Naive B cell (primary cell): Measurements from ENCODE around the gene CCDC148. TPM values are rescaled to one million over a fixed set of nuclear protein-coding genes. Genes with fewer than 3 reads are reported as not detected.
A peak's percentile ranks its signal among the peaks of the same experiment; 100 is the strongest.

Experiments used
- ATAC-seq, 2 donors: fragments of 150-1000 bp; cut with Tn5 transposase; 2 replicates each; pipeline ENCODE4 v1.10.0; 2021; ENCODE audit warnings: low read depth in 2 of 2, mild to moderate bottlenecking in 2 of 2, moderate library complexity in 2 of 2
- DNase-seq: peaks from one replicate; pipeline ENCODE4 v3.0.0; 2022
- H3K27ac Mint-ChIP-seq, 6 donors: one replicate each; pipeline ENCODE4 v1.8.0; 2020 to 2022; ENCODE audit warnings: mild to moderate bottlenecking in 6 of 6, mixed read lengths in 6 of 6, moderate library complexity in 5 of 6, inconsistent platforms in 2 of 6
- H3K27me3 Mint-ChIP-seq, 3 donors: one replicate each; pipeline ENCODE4 v1.8.0; 2021 to 2022; ENCODE audit warnings: mixed read lengths in 3 of 3, mild to moderate bottlenecking in 1 of 3
- H3K36me3 Mint-ChIP-seq, 2 donors: one replicate each; pipeline ENCODE4 v1.8.0; 2020 to 2022; ENCODE audit warnings: mixed read lengths in 2 of 2, inconsistent platforms in 1 of 2, mild to moderate bottlenecking in 1 of 2
- H3K4me1 Mint-ChIP-seq, 3 donors: one replicate each; pipeline ENCODE4 v1.8.0; 2020 to 2022; ENCODE audit warnings: mixed read lengths in 3 of 3, inconsistent platforms in 1 of 3, mild to moderate bottlenecking in 1 of 3, moderate library complexity in 1 of 3
- H3K4me3 Mint-ChIP-seq, 8 donors: one replicate each; pipeline ENCODE4 v1.8.0; 2020 to 2022; ENCODE audit warnings: mild to moderate bottlenecking in 8 of 8, mixed read lengths in 8 of 8, moderate library complexity in 8 of 8, inconsistent platforms in 2 of 8
- H3K9me3 Mint-ChIP-seq, 7 donors: one replicate each; pipeline ENCODE4 v1.8.0; 2020 to 2022; ENCODE audit warnings: mixed read lengths in 7 of 7, mild to moderate bottlenecking in 5 of 7, inconsistent platforms in 2 of 7, moderate library complexity in 1 of 7
- polyA plus RNA-seq, 6 donors: library from polyadenylated mRNA; unstranded; fragments of 300-500 nt; fragmentation: Illumina TruSeq; gene quantifications; one replicate each; pipeline ENCODE4 v1.2.3, GENCODE V29; 2021; ENCODE audit warnings: low read depth in 6 of 6

The CCDC148 gene
- polyA plus RNA-seq, 6 donors from 2014 or later = not detected

DNA sequence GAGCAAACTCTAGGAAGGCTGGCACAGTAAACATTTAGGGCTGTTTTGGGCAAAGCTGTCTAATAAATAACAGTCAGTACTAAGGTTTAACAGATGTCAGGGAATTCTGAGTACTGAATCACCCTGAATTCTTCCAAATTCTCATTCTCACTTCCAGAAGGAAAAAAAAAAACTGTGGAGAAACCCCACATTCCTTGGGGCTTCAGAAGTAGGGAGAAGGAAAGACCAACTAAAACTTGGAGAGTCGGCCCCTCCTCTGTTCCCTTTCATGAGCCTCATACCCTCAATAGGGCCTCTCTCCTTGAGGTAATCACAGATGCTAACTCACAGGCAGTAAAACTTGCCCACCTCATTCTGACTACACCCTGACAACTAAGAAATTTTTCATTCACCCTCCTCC lies 62.1 kb downstream of the CCDC148 start:
- peaks cover 0 to 7% (median 1%) of the 10 kb centered on the region in 7 donors for H3K9me3 Mint-ChIP-seq
- no peak for ATAC-seq
- no peak overlapping the region for H3K27ac Mint-ChIP-seq
- H3K27me3 Mint-ChIP-seq = peaks cover 0 to 19% (median 8%) of the 10 kb centered on the region in 3 donors
- no peak for DNase-seq
- no peaks in the 10 kb centered on the region for H3K4me1 Mint-ChIP-seq
- H3K4me3 Mint-ChIP-seq = no peak overlapping the region
- H3K36me3 Mint-ChIP-seq = peaks cover 0 to 1% of the 10 kb centered on the region in 2 donors

DNA sequence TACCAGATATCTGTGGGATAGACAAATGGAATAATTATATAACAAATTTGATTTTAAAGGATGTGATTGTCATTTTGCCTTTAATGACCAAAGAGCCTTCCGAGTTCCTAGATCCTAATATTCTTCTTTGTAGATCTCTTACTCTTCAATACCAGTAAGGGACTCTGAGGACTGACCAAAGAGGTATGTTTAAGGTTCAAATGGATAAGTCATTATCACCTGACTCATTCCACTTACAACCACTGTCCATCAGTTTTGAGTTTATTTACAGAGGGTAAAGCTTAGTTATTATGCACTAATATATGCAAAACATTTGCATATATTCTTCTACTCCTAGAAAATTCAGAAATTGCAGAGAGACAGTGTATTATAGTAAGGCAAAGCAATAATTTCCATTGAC lies 62.7 kb downstream of the CCDC148 start:
- no peak for ATAC-seq
- peaks cover 0 to 5% (median 0%) of the 10 kb centered on the region in 7 donors for H3K9me3 Mint-ChIP-seq
- H3K27me3 Mint-ChIP-seq = peaks cover 0 to 19% (median 8%) of the 10 kb centered on the region in 3 donors
- H3K27ac Mint-ChIP-seq = no peak overlapping the region
- no peak overlapping the region for H3K4me3 Mint-ChIP-seq
- DNase-seq = no peak
- H3K4me1 Mint-ChIP-seq = no peaks in the 10 kb centered on the region
- H3K36me3 Mint-ChIP-seq = no peaks in the 10 kb centered on the region

DNA sequence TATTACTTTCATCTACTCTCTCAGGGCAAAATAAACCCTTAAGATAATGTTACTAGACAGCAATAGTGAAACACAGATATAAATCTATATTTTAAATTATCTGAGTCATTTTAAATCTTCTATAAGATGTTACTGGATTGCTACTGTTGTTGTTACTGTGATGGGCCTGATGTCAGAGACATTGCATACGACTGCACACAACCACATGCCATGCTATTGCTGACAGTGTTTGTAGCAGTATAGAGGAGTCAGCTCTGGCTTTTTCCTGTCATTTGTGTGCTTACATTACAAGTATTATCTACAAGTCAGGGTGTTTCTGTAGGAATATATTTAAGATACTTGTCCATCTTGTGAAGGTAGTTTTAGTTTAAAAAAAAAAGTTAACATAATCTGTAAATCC lies 63.9 kb downstream of the CCDC148 start:
- Mint-ChIP-seq H3K36me3 (no peaks in the 10 kb centered on the region), H3K27ac (no peak overlapping the region), H3K4me3 (no peak overlapping the region), H3K9me3 (peaks cover 0 to 3% (median 0%) of the 10 kb centered on the region in 7 donors), H3K4me1 (no peaks in the 10 kb centered on the region), H3K27me3 (peaks cover 0 to 8% (median 8%) of the 10 kb centered on the region in 3 donors)
- ATAC-seq (no peak), DNase-seq (no peak)

DNA sequence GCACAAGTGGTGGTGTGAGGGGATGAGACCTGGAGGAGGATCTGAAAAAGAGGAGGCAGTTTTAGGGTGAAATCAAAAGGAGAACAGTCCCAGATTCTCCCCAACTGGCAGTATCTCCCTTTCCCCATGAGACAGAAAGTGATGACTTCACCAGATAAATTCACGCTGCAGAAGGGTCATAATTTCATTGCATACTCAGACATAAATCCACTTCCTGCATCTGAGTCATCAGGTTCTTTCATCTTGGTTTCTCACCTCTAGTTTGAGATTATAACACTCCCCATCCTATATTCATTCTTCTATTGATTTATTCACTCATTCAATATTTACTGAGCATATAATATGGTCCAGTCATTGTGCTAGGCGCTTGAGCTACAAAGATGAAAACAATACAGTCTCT lies 64.7 kb downstream of the CCDC148 start:
- H3K9me3 Mint-ChIP-seq = no peaks in the 10 kb centered on the region
- ATAC-seq (no peak), DNase-seq (no peak)
- no peak overlapping the region for H3K4me3 Mint-ChIP-seq
- peaks cover 0 to 5% (median 3%) of the 10 kb centered on the region in 3 donors for H3K27me3 Mint-ChIP-seq
- no peaks in the 10 kb centered on the region for H3K36me3 Mint-ChIP-seq
- H3K27ac Mint-ChIP-seq = no peak overlapping the region
- no peaks in the 10 kb centered on the region for H3K4me1 Mint-ChIP-seq

DNA sequence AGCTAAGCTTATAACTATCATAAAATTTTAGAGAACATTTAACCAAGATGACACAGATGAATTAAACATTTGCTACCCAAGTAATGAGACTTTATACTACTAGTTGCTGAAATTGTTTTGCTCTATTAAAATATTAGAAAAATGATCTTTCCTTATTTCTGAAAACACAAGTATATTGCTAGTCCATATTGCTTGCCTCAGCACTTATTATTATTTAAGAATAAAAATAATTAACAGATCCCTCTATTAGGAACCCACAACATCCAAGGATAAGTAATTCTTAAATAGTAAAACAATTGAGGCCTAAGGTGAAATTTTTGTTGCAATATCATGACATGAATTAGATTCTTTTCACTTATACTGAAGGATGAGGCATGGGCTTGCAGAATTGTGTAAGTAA lies 65.2 kb downstream of the CCDC148 start:
- H3K4me3 Mint-ChIP-seq = no peak overlapping the region
- DNase-seq (no peak), ATAC-seq (no peak)
- no peaks in the 10 kb centered on the region for H3K36me3 Mint-ChIP-seq
- H3K27me3 Mint-ChIP-seq = no peaks in the 10 kb centered on the region
- H3K9me3 Mint-ChIP-seq = no peaks in the 10 kb centered on the region
- H3K27ac Mint-ChIP-seq = no peak overlapping the region
- no peaks in the 10 kb centered on the region for H3K4me1 Mint-ChIP-seq

DNA sequence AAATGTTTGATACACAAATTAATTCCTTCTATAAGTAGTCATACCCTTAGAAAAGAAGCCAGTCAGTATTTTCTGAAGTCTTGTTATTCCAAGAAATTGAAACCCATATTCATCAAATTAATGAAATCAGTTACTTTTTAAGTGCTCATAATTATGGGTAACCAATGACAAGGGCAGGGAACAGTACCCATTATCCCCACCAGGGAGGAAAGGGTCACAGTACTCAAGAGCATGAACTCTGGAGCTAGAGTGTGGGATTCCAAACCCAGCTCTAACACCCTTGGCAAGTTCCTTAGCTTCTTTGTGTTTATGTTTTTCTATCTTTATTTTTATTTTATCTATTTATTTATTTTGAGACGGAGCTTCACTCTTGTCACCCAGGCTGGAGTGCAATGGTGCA lies 68.4 kb downstream of the CCDC148 start:
- no peak for ATAC-seq
- no peak overlapping the region for H3K4me3 Mint-ChIP-seq
- H3K9me3 Mint-ChIP-seq = no peaks in the 10 kb centered on the region
- no peak for DNase-seq
- H3K27ac Mint-ChIP-seq = no peak overlapping the region
- H3K27me3 Mint-ChIP-seq = no peaks in the 10 kb centered on the region
- H3K4me1 Mint-ChIP-seq = no peaks in the 10 kb centered on the region
- no peaks in the 10 kb centered on the region for H3K36me3 Mint-ChIP-seq

DNA sequence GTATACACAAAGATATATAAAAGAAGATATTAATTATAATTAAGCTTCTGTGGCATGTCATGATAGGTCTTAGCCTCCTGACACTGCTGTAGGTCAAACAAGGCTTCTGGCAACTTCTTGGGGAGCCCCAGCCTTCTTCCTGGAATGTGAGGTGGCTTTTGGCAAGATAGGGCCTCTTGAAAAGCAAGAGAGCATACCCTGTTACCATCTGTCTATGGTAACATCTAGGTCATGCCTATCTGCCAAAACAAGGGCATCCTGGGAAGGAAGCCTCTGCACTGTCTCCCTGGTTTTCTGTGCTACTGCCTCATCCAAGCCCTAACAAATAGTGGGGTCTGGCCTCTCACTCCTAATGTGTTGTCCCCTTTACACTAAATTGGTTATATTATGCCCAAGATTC lies 70.9 kb downstream of the CCDC148 start:
- Mint-ChIP-seq H3K4me3 (no peak overlapping the region), H3K27me3 (no peaks in the 10 kb centered on the region), H3K27ac (no peak overlapping the region), H3K36me3 (no peaks in the 10 kb centered on the region), H3K9me3 (no peaks in the 10 kb centered on the region), H3K4me1 (no peaks in the 10 kb centered on the region)
- ATAC-seq (no peak), DNase-seq (no peak)

DNA sequence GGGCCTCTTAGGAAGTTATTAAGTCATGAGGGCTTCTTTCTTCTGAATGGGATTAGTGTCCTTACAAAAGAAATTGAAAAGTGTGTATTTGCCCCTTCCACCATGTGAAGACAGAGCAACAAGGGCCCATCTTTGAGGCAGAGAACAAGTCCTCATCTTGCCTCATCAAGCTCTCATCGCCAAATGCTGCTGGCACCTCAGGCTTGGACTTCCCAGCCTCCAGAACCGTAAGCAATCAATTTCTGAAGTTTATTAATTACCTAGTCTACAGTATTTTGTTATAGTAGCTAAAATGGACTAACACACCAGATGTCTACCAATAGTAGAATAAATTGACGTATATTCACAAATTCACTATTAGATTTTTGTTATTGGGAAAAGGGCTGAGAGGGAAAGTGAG lies 74.6 kb downstream of the CCDC148 start:
- Mint-ChIP-seq H3K4me1 (no peaks in the 10 kb centered on the region), H3K4me3 (no peak overlapping the region), H3K27ac (no peak overlapping the region), H3K27me3 (no peaks in the 10 kb centered on the region), H3K9me3 (no peaks in the 10 kb centered on the region), H3K36me3 (no peaks in the 10 kb centered on the region)
- DNase-seq (no peak), ATAC-seq (no peak)

DNA sequence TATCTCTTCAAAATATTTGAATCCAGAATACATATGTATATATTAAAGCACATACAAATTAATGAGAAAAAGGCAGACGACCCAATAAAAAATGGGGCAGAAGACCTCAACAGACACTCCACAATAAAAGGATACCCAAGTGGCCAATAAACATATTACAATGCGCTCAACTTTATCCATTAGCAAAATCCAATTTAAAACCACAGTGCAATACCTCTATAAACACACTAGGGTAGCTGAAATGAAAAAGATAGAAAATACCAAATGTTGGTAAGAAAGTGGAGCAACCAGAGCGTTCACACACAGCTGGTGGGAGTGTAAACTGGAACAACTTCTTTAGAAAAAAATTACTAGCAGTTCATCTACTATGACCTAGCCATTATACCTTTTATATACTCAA lies 75.3 kb downstream of the CCDC148 start:
- Mint-ChIP-seq H3K27ac (no peak overlapping the region), H3K36me3 (no peaks in the 10 kb centered on the region), H3K9me3 (no peaks in the 10 kb centered on the region), H3K4me1 (no peaks in the 10 kb centered on the region), H3K27me3 (no peaks in the 10 kb centered on the region), H3K4me3 (no peak overlapping the region)
- ATAC-seq = no peak
- DNase-seq = no peak

DNA sequence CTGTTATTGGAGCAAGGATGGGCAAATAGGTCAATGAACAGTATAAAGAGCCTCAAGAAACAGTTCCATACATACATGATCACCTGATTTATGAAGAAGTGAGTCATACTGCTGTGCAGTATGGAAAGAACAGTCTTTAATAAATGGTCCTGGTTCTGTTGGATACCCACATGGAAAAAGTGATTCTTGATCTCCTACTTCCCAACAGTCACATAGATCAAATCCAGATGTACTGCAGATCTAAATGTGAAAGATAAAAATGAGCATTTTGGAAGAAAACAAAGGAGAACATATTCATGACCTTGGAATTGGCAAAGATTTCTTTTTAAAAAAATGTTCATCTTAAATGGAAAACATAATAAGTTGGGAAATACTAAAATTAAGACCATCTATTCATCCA lies 75.8 kb downstream of the CCDC148 start:
- Mint-ChIP-seq H3K9me3 (no peaks in the 10 kb centered on the region), H3K4me1 (no peaks in the 10 kb centered on the region), H3K36me3 (no peaks in the 10 kb centered on the region)

DNA sequence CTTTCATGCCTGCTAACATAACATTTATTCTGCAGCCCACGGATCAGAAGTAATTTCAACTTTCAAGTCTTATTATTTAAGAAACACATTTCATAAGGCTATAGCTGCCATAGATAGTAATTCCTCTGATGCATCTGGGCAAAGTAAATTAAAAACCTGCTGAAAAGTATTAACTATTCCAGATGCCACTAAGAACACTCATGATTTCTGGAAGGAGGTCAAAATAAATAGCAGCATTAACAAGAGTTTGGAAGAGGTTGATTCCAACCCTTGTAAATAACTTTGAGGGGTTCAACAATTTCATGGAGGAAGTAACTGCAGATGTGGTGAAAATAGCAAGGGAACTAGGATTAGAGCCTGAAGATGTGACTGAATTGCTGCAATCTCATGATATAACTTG lies 77.6 kb downstream of the CCDC148 start:
- Mint-ChIP-seq H3K4me3 (no peak overlapping the region), H3K4me1 (no peaks in the 10 kb centered on the region), H3K27me3 (no peaks in the 10 kb centered on the region), H3K27ac (no peak overlapping the region), H3K36me3 (no peaks in the 10 kb centered on the region), H3K9me3 (no peaks in the 10 kb centered on the region)
- ATAC-seq (no peak), DNase-seq (no peak)

More for the DNA sequence above, 75.8 kb downstream of the CCDC148 start:
- no peak for DNase-seq
- Mint-ChIP-seq H3K4me3 (no peak overlapping the region), H3K27ac (no peak overlapping the region), H3K27me3 (no peaks in the 10 kb centered on the region)
- no peak for ATAC-seq

DNA sequence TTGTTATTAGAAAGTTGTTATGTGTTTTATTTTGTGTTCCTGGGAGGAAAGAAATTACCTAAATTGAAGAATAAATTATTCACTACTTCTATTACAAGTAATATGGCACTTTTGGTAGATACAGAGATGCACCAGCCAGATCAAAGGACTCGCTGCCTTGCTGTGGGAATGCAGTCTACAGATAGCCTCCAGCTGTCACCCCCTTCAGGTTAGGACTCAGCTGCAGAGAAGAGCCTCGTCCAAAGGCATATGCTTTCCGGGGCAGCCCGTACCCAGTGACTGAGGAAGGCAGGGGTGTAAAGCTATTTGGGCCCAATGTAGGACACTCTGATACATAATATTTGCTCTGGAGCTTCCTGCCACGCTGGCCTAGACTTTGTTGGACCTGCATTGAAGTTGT lies 90.2 kb downstream of the CCDC148 start:
- DNase-seq = no peak
- no peaks in the 10 kb centered on the region for H3K36me3 Mint-ChIP-seq
- no peaks in the 10 kb centered on the region for H3K27me3 Mint-ChIP-seq
- no peak overlapping the region for H3K4me3 Mint-ChIP-seq
- ATAC-seq = no peak
- no peaks in the 10 kb centered on the region for H3K4me1 Mint-ChIP-seq
- H3K9me3 Mint-ChIP-seq = peaks cover 0 to 27% (median 9%) of the 10 kb centered on the region in 7 donors
- H3K27ac Mint-ChIP-seq = no peak overlapping the region

DNA sequence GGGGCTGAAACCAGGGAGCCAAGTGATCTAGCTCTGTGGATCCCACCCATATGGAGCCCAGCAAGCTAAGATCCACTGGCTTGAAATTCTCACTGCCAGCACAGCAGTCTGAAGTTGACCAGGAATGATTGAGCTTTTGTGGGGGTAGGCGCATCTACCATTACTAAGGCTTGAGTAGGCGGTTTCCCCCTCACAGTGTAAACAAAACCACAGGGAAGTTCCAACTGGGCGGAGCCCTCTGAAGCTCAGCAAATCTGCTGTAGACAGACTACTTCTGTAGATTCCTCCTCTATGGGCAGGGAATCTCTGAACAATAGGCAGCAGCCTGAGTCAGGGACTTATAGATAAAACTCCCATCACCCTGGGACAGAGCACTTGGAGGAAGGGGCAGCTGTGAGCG lies 96.7 kb downstream of the CCDC148 start:
- Mint-ChIP-seq H3K27me3 (no peaks in the 10 kb centered on the region), H3K9me3 (peaks cover 0 to 20% (median 11%) of the 10 kb centered on the region in 7 donors), H3K4me3 (no peak overlapping the region), H3K4me1 (peaks cover 0 to 2% (median 0%) of the 10 kb centered on the region in 3 donors), H3K36me3 (no peaks in the 10 kb centered on the region), H3K27ac (no peak overlapping the region)
- DNase-seq (no peak), ATAC-seq (peak in 1 of 2 donors; percentile 16)

DNA sequence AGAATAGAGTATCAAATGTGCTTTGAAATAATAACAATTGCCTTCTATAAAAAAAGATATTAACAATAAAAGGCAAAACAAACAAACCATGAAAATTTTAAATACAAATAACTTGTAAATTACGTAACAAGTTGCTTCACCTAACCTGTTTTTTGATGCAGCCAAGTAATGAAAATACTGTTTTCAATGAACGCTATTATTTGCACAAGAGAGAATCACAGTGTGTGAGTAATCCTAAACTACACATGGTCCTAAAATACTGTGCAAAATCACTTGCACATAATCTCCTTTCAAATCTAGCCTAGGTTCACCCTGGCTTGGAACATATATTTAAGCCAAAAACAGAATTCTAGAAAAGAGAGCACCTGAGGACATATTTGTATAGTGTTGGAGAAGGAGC lies 98.9 kb downstream of the CCDC148 start:
- H3K27me3 Mint-ChIP-seq = no peaks in the 10 kb centered on the region
- no peaks in the 10 kb centered on the region for H3K36me3 Mint-ChIP-seq
- no peak for DNase-seq
- no peak overlapping the region for H3K27ac Mint-ChIP-seq
- peaks cover 0 to 2% (median 0%) of the 10 kb centered on the region in 3 donors for H3K4me1 Mint-ChIP-seq
- no peak overlapping the region for H3K4me3 Mint-ChIP-seq
- no peak for ATAC-seq
- H3K9me3 Mint-ChIP-seq = peaks cover 0 to 11% (median 9%) of the 10 kb centered on the region in 7 donors

DNA sequence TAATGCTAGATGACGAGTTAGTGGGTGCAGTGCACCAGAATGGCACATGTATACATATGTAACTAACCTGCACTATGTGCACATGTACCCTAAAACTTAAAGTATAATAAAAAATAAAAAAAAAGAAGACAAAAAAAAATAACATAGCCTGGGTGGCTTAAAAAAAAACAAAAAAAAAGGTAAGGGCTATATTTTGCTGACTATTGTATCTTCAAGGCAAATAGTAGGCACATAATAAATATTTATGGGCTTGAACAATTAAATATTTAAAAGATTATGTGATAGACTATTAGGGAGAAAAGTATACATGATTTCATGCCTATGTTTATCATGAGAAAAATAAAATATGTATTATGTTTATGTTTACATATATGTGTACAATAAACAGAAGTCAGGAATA lies 99.4 kb downstream of the CCDC148 start:
- H3K36me3 Mint-ChIP-seq = no peaks in the 10 kb centered on the region
- H3K4me1 Mint-ChIP-seq = peaks cover 0 to 2% (median 0%) of the 10 kb centered on the region in 3 donors
- no peaks in the 10 kb centered on the region for H3K27me3 Mint-ChIP-seq
- H3K27ac Mint-ChIP-seq = no peak overlapping the region
- H3K4me3 Mint-ChIP-seq = no peak overlapping the region
- H3K9me3 Mint-ChIP-seq = peaks cover 0 to 7% (median 5%) of the 10 kb centered on the region in 7 donors
- ATAC-seq (no peak), DNase-seq (no peak)
